HEK293T (cell line): Measurements from ENCODE around the gene RBL2.

Source experiments
- ARNT ChIP-seq: fragments of 450-650 bp; IDR thresholded peaks from 2 replicates; pipeline ENCODE4 v1.6.1; 2017; ENCODE audit warnings: mild to moderate bottlenecking
- BHLHE40 ChIP-seq: fragments of 450-650 bp; IDR thresholded peaks from 2 replicates; pipeline ENCODE4 v1.6.1; 2016; ENCODE audit warnings: mild to moderate bottlenecking, moderate library complexity, borderline replicate concordance
- CTBP1 ChIP-seq: fragments of 450-650 bp; IDR thresholded peaks from 2 replicates; pipeline ENCODE4 v1.6.1; 2016; ENCODE audit warnings: borderline replicate concordance
- ELF4 ChIP-seq: fragments of 450-650 bp; IDR thresholded peaks from 2 replicates; pipeline ENCODE4 v1.6.1; 2017; ENCODE audit warnings: antibody characterized with exemption
- FOXM1 ChIP-seq: fragments of 450-650 bp; IDR thresholded peaks from 2 replicates; pipeline ENCODE4 v1.6.1; 2017; ENCODE audit warnings: mild to moderate bottlenecking, borderline replicate concordance
- HDGF ChIP-seq: fragments of 450-650 bp; IDR thresholded peaks from 2 replicates; pipeline ENCODE4 v1.6.1; 2017; ENCODE audit warnings: antibody characterized with exemption, borderline replicate concordance
- L3MBTL2 ChIP-seq: fragments of 450-650 bp; conservative IDR thresholded peaks from 2 replicates; pipeline ENCODE4 v1.6.1; 2016; ENCODE audit warnings: mild to moderate bottlenecking
- LEF1 ChIP-seq: fragments of 450-650 bp; IDR thresholded peaks from 2 replicates; pipeline ENCODE4 v1.6.1; 2017; ENCODE audit warnings: mild to moderate bottlenecking, borderline replicate concordance
- NFRKB ChIP-seq: fragments of 450-650 bp; IDR thresholded peaks from 2 replicates; pipeline ENCODE4 v1.6.1; 2016; ENCODE audit warnings: mild to moderate bottlenecking, moderate library complexity
- SP1 ChIP-seq: fragments of 450-650 bp; IDR thresholded peaks from 2 replicates; pipeline ENCODE4 v1.6.1; 2017
- SUZ12 ChIP-seq: fragments of 450-650 bp; IDR thresholded peaks from 2 replicates; pipeline ENCODE4 v1.6.1; 2016; ENCODE audit warnings: mild to moderate bottlenecking
- TARDBP ChIP-seq: fragments of 450-650 bp; IDR thresholded peaks from 2 replicates; pipeline ENCODE4 v1.6.1; 2016
- ZNF384 ChIP-seq: fragments of 450-650 bp; IDR thresholded peaks from 2 replicates; pipeline ENCODE4 v1.6.1; 2016
- TF ChIP-seq, protein P1 (sequence below): fragments of 450-650 bp; IDR thresholded peaks from 2 replicates; pipeline ENCODE4 v1.6.1; 2016

DNA sequence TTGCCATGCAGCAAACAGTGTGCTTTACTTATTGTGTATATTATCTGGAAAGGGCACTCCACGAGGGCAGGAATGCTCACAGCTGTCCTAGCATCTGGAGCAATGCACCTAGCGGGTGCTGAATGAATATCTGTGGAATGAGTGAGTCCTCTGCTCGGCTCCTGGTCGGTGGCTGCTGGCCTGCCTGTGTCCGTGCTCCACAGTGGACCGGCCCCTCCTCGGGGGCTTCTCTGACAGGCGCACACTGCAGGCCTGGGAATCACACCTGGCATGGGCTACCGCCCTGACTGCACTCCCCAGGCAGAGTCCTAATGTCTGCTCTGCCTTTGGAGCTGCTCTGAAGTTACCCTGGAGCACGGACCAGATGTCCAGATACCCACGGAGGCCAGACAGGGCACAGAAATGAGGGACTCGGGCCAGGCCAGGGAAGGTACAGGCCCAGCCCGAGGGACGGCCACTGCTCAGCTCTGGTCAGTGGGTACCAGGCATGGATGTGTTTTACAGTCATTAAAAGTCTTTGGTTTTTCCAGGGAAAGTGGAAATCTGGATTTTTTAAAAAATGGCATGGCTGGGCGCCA lies 89.8 kb downstream of the RBL2 start:
- TF ChIP-seq FOXM1 = no peak
- no peak for TF ChIP-seq SP1
- TF ChIP-seq BHLHE40 = no peak
- no peak for TF ChIP-seq TARDBP
- no peak for TF ChIP-seq HDGF
- no peak for TF ChIP-seq LEF1
- TF ChIP-seq, protein P1, sequence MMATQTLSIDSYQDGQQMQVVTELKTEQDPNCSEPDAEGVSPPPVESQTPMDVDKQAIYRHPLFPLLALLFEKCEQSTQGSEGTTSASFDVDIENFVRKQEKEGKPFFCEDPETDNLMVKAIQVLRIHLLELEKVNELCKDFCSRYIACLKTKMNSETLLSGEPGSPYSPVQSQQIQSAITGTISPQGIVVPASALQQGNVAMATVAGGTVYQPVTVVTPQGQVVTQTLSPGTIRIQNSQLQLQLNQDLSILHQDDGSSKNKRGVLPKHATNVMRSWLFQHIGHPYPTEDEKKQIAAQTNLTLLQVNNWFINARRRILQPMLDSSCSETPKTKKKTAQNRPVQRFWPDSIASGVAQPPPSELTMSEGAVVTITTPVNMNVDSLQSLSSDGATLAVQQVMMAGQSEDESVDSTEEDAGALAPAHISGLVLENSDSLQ = no peak
- no peak for TF ChIP-seq ARNT
- TF ChIP-seq SUZ12 = no peak
- TF ChIP-seq CTBP1 = no peak
- TF ChIP-seq NFRKB = no peak
- no peak for TF ChIP-seq ELF4
- TF ChIP-seq ZNF384 = no peak
- no peak for TF ChIP-seq L3MBTL2
